Measurements from ENCODE around the gene KRCC1. TPM values are rescaled to one million over a fixed set of nuclear protein-coding genes. Genes with fewer than 3 reads are reported as not detected.

KRCC1 gene
- total RNA-seq (10 to 100 TPM in 4 of 5 donors, 1 to 10 TPM in 1; 7.0 to 44.3 (median 22.6) TPM), polyA plus RNA-seq (10 to 100 TPM; 23.6 to 48.0 (median 31.9) TPM)
- long read RNA-seq, donor 1, transcript KRCC1-201 (4 exons, 1,753 nt) = major isoform, 5 of 5 reads
- long read RNA-seq, donor 1, partial matches to known transcripts = 0 of 5 reads
- long read RNA-seq, donor 1, other reads (novel, unspliced or antisense) = 0 of 5 reads
- long read RNA-seq, donor 2, transcript KRCC1-201 (4 exons, 1,753 nt) = major isoform, 11 of 11 reads
- long read RNA-seq, donor 2, partial matches to known transcripts = 0 of 11 reads
- long read RNA-seq, donor 2, other reads (novel, unspliced or antisense) = 0 of 11 reads
- long read RNA-seq, donor 3, transcript KRCC1-201 (4 exons, 1,753 nt) = major isoform, 11 of 11 reads
- long read RNA-seq, donor 3, partial matches to known transcripts = 0 of 11 reads
- long read RNA-seq, donor 3, other reads (novel, unspliced or antisense) = 0 of 11 reads
- long read RNA-seq, donor 4 = 0 reads
- long read RNA-seq, donor 5, transcript KRCC1-201 (4 exons, 1,753 nt) = major isoform, 8 of 8 reads
- long read RNA-seq, donor 5, partial matches to known transcripts = 0 of 8 reads
- long read RNA-seq, donor 5, other reads (novel, unspliced or antisense) = 0 of 8 reads
- long read RNA-seq, donor 6 = 0 reads
- long read RNA-seq, donor 7, transcript KRCC1-201 (4 exons, 1,753 nt) = major isoform, 10 of 10 reads
- long read RNA-seq, donor 7, partial matches to known transcripts = 0 of 10 reads
- long read RNA-seq, donor 7, other reads (novel, unspliced or antisense) = 0 of 10 reads
- long read RNA-seq, donor 8, transcript KRCC1-201 (4 exons, 1,753 nt) = major isoform, 5 of 16 reads
- long read RNA-seq, donor 8, partial matches to known transcripts = 11 of 16 reads
- long read RNA-seq, donor 8, other reads (novel, unspliced or antisense) = 0 of 16 reads
- long read RNA-seq, donor 9, transcript KRCC1-201 (4 exons, 1,753 nt) = major isoform, 6 of 6 reads
- long read RNA-seq, donor 9, partial matches to known transcripts = 0 of 6 reads
- long read RNA-seq, donor 9, other reads (novel, unspliced or antisense) = 0 of 6 reads
- long read RNA-seq, donor 10, transcript KRCC1-201 (4 exons, 1,753 nt) = major isoform, 6 of 6 reads
- long read RNA-seq, donor 10, partial matches to known transcripts = 0 of 6 reads
- long read RNA-seq, donor 10, other reads (novel, unspliced or antisense) = 0 of 6 reads

GRCh38 chr2:88055371-88056128 is at the start of gene KRCC1:
TSS of gene KRCC1 (minus strand) at chr2:88055783. CDS start at chr2:88028563, 27,220 bp downstream.
- H3K9me3 ChIP-seq = no peaks in the 10 kb centered on the region
- H3K4me3 ChIP-seq = peak within 1 kb of the TSS; percentile 65 to 94 (median 82)
- TF ChIP-seq EP300 (IDR thresholded peaks at IDR 0.05) (no peak), POLR2AphosphoS5 (IDR thresholded peaks at IDR 0.05) (peak; percentile 77 to 98 (median 96)), POLR2A (IDR thresholded peaks at IDR 0.05) (peak in 2 of 4 donors; percentile 51 to 77), CTCF (IDR thresholded peaks at IDR 0.05) (peak in 1 of 7 experiments; percentile 22)
- no peaks in the 10 kb centered on the region for H3K27me3 ChIP-seq
- H3K4me1 ChIP-seq = peaks cover 17 to 55% (median 33%) of the 10 kb centered on the region in 4 donors
- no peaks in the 10 kb centered on the region for H3K36me3 ChIP-seq
- WGBS, 5 donors = 0% methylated on average over 28 to 77 of the region's 77 CpGs
- H3K27ac ChIP-seq = peak within 1 kb of the TSS; percentile 94 to 100 (median 98)
- DNase-seq = peak; percentile 97 to 99
- intact Hi-C loops (cut with DNase I; ENCODE audit: low total_unique reads) = loop anchor here (5.0 kb wide), 1 partner anchor 122 kb away; no protein-coding TSS in a partner anchor

GRCh38 chr2:88100489-88100858 is 44.9 kb upstream of the KRCC1 start:
- 56 to 73% (median 61%) methylated on average over 3 of the region's 3 CpGs for WGBS, 5 donors
- Histone ChIP-seq H3K27ac (no peak overlapping the region), H3K27me3 (no peaks in the 10 kb centered on the region), H3K36me3 (no peaks in the 10 kb centered on the region), H3K4me3 (no peak overlapping the region), H3K4me1 (no peaks in the 10 kb centered on the region), H3K9me3 (no peaks in the 10 kb centered on the region)
- intact Hi-C loops (cut with DNase I; ENCODE audit: low total_unique reads) = no loop called here
- TF ChIP-seq POLR2AphosphoS5 (IDR thresholded peaks at IDR 0.05) (no peak), CTCF (IDR thresholded peaks at IDR 0.05) (no peak), POLR2A (IDR thresholded peaks at IDR 0.05) (no peak), EP300 (IDR thresholded peaks at IDR 0.05) (no peak)
- no peak for DNase-seq

- H3K27ac ChIP-seq = no peak overlapping the region
- 34 to 52% (median 47%) methylated on average over 5 of the region's 5 CpGs for whole genome bisulfite sequencing, 5 donors
- no peaks in the 10 kb centered on the region for H3K9me3 ChIP-seq
- no peaks in the 10 kb centered on the region for H3K4me1 ChIP-seq
- intact Hi-C loops (cut with DNase I; ENCODE audit: low total_unique reads) = no loop called here
- DNase-seq = no peak
- no peaks in the 10 kb centered on the region for H3K27me3 ChIP-seq
- TF ChIP-seq POLR2AphosphoS5 (IDR thresholded peaks at IDR 0.05) (no peak), EP300 (IDR thresholded peaks at IDR 0.05) (no peak), POLR2A (IDR thresholded peaks at IDR 0.05) (no peak), CTCF (IDR thresholded peaks at IDR 0.05) (no peak)
- no peaks in the 10 kb centered on the region for H3K36me3 ChIP-seq
- no peak overlapping the region for H3K4me3 ChIP-seq
These were observed 44.4 kb upstream of the KRCC1 start for GRCh38 chr2:88099798-88100488.

Data from stomach (tissue), 19 donors.